DOHH2 (cell line): ENCODE results near the gene ADGRG6.

Source experiments
- H3F3A ChIP-seq: fragments of 200-600 bp; sonication (generic), shearing (Covaris generic); 2 replicates; pipeline ENCODE4 v1.6.0; 2016; ENCODE audit warnings: antibody characterized with exemption, mild to moderate bottlenecking; ENCODE audit not compliant: control insufficient read depth, insufficient read depth
- H3K27ac ChIP-seq: fragments of 200-600 bp; sonication (generic); 2 replicates; pipeline ENCODE4 v1.5.1; 2014; ENCODE audit warnings: low read depth, mild to moderate bottlenecking, low read length, moderate library complexity
- H3K27me3 ChIP-seq: fragments of 200-600 bp; sonication (generic); 2 replicates; pipeline ENCODE4 v1.6.1; 2014; ENCODE audit warnings: mild to moderate bottlenecking, low read length, mixed read lengths; ENCODE audit not compliant: control insufficient read depth
- H3K36me3 ChIP-seq: fragments of 200-600 bp; sonication (generic); 2 replicates; pipeline ENCODE4 v1.6.1; 2014; ENCODE audit warnings: mild to moderate bottlenecking, low read length, moderate library complexity, mixed read lengths; ENCODE audit not compliant: control insufficient read depth
- H3K4me1 ChIP-seq: fragments of 200-600 bp; sonication (generic); 2 replicates; pipeline ENCODE4 v1.6.1; 2014; ENCODE audit warnings: mild to moderate bottlenecking, low read length, mixed read lengths; ENCODE audit not compliant: control insufficient read depth
- H3K4me2 ChIP-seq: fragments of 200-600 bp; sonication (generic); 2 replicates; pipeline ENCODE4 v1.6.0; 2014; ENCODE audit warnings: mild to moderate bottlenecking, low read length, moderate library complexity
- H3K4me3 ChIP-seq: fragments of 200-600 bp; sonication (generic); 2 replicates; pipeline ENCODE4 v1.5.1; 2014; ENCODE audit warnings: mild to moderate bottlenecking, low read length, mixed read lengths
- H3K79me2 ChIP-seq: fragments of 200-600 bp; sonication (generic); 2 replicates; pipeline ENCODE4 v1.6.1; 2014; ENCODE audit warnings: mild to moderate bottlenecking, low read length, mixed read lengths; ENCODE audit not compliant: control insufficient read depth
- H3K9me2 ChIP-seq: fragments of 200-600 bp; sonication (generic); replicated peaks from 2 replicates; pipeline ENCODE4 v1.6.1; 2014; ENCODE audit warnings: mild to moderate bottlenecking, low read length, mixed read lengths; ENCODE audit not compliant: control insufficient read depth
- H3K9me3 ChIP-seq: fragments of 200-600 bp; sonication (generic); 2 replicates; pipeline ENCODE4 v1.6.1; 2014; ENCODE audit warnings: antibody characterized with exemption, low read length, mixed read lengths; ENCODE audit not compliant: control insufficient read depth, insufficient read depth
- H4K20me1 ChIP-seq: fragments of 200-600 bp; sonication (generic); 2 replicates; pipeline ENCODE4 v1.6.0; 2014; ENCODE audit warnings: low read depth, mild to moderate bottlenecking, antibody characterized with exemption, low read length, moderate library complexity; ENCODE audit not compliant: control insufficient read depth, insufficient read depth
- EZH2phosphoT487 ChIP-seq: fragments of 200-600 bp; sonication (generic); IDR thresholded peaks from 2 replicates; pipeline ENCODE4 v1.6.1; 2017; ENCODE audit warnings: borderline replicate concordance, mild to moderate bottlenecking, antibody characterized with exemption, low read length, moderate library complexity, mixed read lengths
- TF ChIP-seq, protein P1 (sequence below): fragments of 200-600 bp; sonication (generic); IDR thresholded peaks from one replicate; pipeline ENCODE4 v1.5.1; 2014; ENCODE audit warnings: antibody characterized with exemption, mild to moderate bottlenecking, low read depth, low read length; ENCODE audit not compliant: poor library complexity, severe bottlenecking

The ADGRG6 gene

DNA sequence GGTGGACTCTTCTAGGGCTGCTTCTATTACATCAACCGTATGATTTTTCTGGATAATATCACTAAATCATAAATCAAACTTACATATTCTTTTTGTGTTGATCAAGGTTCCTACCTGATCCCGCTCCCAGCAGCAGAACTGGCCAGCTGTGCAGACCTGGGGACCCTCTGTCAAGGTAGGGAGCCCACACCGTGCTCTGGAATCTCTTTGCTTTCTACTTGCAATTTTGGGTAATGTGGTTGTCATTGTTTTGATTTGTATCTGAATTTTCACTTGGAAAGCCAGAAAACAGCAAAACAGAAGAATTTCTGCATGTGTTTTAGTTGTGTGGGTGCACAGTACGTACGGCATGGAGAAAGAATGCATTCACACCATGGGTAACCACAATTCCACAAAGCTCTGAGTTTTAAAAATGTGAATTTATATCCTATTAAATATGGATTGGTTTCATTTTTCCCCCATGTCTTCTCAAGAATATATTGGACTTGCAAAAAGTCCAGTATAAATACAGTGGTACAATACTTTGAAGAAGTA, 80.1 kb downstream of the ADGRG6 start:
- no peaks in the 10 kb centered on the region for H3K9me2 ChIP-seq
- no peak for TF ChIP-seq EZH2phosphoT487
- H3K27me3 ChIP-seq, result no peaks in the 10 kb centered on the region
- H3K4me3 ChIP-seq, result no peak overlapping the region
- no peak overlapping the region for H3K27ac ChIP-seq
- no peaks in the 10 kb centered on the region for H4K20me1 ChIP-seq
- H3K4me2 ChIP-seq, result no peak overlapping the region
- no peaks in the 10 kb centered on the region for H3K79me2 ChIP-seq
- no peaks in the 10 kb centered on the region for H3K4me1 ChIP-seq
- no peaks in the 10 kb centered on the region for H3K36me3 ChIP-seq
- no peaks in the 10 kb centered on the region for H3K9me3 ChIP-seq
- H3F3A ChIP-seq, result no peaks in the 10 kb centered on the region

- Histone ChIP-seq H3K9me2 (no peaks in the 10 kb centered on the region), H3K4me3 (no peak overlapping the region), H3K4me1 (no peaks in the 10 kb centered on the region), H3K27ac (no peak overlapping the region), H3K27me3 (no peaks in the 10 kb centered on the region), H4K20me1 (no peaks in the 10 kb centered on the region), H3K79me2 (no peaks in the 10 kb centered on the region), H3K4me2 (no peak overlapping the region), H3K36me3 (no peaks in the 10 kb centered on the region), H3K9me3 (no peaks in the 10 kb centered on the region), H3F3A (no peaks in the 10 kb centered on the region)
- TF ChIP-seq EZH2phosphoT487, result no peak
- TF ChIP-seq, protein P1, sequence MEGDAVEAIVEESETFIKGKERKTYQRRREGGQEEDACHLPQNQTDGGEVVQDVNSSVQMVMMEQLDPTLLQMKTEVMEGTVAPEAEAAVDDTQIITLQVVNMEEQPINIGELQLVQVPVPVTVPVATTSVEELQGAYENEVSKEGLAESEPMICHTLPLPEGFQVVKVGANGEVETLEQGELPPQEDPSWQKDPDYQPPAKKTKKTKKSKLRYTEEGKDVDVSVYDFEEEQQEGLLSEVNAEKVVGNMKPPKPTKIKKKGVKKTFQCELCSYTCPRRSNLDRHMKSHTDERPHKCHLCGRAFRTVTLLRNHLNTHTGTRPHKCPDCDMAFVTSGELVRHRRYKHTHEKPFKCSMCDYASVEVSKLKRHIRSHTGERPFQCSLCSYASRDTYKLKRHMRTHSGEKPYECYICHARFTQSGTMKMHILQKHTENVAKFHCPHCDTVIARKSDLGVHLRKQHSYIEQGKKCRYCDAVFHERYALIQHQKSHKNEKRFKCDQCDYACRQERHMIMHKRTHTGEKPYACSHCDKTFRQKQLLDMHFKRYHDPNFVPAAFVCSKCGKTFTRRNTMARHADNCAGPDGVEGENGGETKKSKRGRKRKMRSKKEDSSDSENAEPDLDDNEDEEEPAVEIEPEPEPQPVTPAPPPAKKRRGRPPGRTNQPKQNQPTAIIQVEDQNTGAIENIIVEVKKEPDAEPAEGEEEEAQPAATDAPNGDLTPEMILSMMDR, result no peak
Observed at GRCh38 chr6:142384519-142385254, 82.9 kb downstream of the ADGRG6 start.

DNA sequence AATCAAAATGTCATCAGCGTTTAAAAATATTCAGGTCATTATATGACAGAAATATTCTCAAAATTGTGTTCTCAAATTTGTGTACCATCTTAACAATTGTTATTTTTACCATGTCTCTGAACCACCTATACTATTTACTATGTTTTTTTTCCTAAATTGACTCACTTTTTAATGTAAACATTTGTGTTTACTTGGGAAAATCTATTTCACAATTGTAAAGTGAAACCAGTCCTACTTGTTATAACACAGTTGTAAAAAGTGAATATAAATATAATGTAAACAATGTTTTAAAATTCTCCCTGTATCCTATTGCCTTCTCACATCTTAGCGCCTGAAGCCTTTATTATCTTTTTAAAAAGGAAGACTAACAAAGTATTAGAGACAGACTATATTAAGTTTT, 83.5 kb downstream of the ADGRG6 start:
- Histone ChIP-seq H3K36me3 (no peaks in the 10 kb centered on the region), H3F3A (no peaks in the 10 kb centered on the region), H3K9me3 (no peaks in the 10 kb centered on the region), H3K27ac (no peak overlapping the region), H3K27me3 (no peaks in the 10 kb centered on the region), H3K4me2 (no peak overlapping the region), H3K4me3 (no peak overlapping the region), H3K79me2 (no peaks in the 10 kb centered on the region), H3K9me2 (no peaks in the 10 kb centered on the region), H3K4me1 (no peaks in the 10 kb centered on the region), H4K20me1 (no peaks in the 10 kb centered on the region)
- no peak for TF ChIP-seq EZH2phosphoT487
- TF ChIP-seq, protein P1, result no peak

DNA sequence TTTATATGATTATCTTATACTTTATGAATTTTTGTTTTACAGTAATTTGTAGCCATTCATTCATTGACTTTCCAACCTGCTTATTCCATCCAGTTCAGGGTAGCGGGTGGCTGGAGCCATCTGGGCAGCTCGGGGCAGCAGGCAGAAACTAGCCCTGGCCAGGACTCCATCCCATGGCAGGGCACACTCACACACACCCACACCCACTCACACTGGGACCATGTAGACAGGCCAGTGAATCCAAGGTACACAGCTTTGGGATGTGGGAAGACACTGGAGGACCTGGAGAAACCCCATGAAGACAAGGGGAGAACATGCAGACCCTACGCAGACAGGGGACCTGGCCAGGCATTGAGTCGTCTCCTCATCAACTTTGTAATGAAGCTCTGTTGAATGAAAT, 84.8 kb downstream of the ADGRG6 start:
- H3F3A ChIP-seq, result no peaks in the 10 kb centered on the region
- no peaks in the 10 kb centered on the region for H3K9me3 ChIP-seq
- no peak for TF ChIP-seq EZH2phosphoT487
- TF ChIP-seq, protein P1, result no peak
- no peaks in the 10 kb centered on the region for H3K36me3 ChIP-seq
- no peak overlapping the region for H3K27ac ChIP-seq
- H3K4me3 ChIP-seq, result no peak overlapping the region
- no peaks in the 10 kb centered on the region for H4K20me1 ChIP-seq
- H3K79me2 ChIP-seq, result no peaks in the 10 kb centered on the region
- H3K4me2 ChIP-seq, result no peak overlapping the region
- no peaks in the 10 kb centered on the region for H3K4me1 ChIP-seq
- no peaks in the 10 kb centered on the region for H3K9me2 ChIP-seq
- no peaks in the 10 kb centered on the region for H3K27me3 ChIP-seq
